Upper lobe of left lung (tissue), 4 donors: ENCODE measurements around the gene SURF1.

Source experiments
- CTCF ChIP-seq, 6 experiments: fragments of 450-650 bp in 4 of 6; fragments of 200-600 bp in 2 of 6; sonication (generic) in 2 of 6; IDR thresholded peaks; one replicate each; pipeline ENCODE4 v1.5.1; 2016 to 2019; ENCODE audit warnings: antibody characterized with exemption in 6 of 6
- EP300 ChIP-seq, 4 donors: sonication (generic); formaldehyde crosslinking; IDR thresholded peaks; one replicate each; pipeline ENCODE4 v1.5.1; 2017; ENCODE audit warnings: antibody characterized with exemption in 4 of 4, control low read depth in 2 of 4
- POLR2A ChIP-seq, 4 donors: fragments of 450-650 bp; IDR thresholded peaks; one replicate each; pipeline ENCODE4 v1.5.1; 2016 to 2017; ENCODE audit warnings: antibody characterized with exemption in 4 of 4, mild to moderate bottlenecking in 2 of 4
- POLR2AphosphoS5 ChIP-seq, 2 donors: sonication (generic); formaldehyde crosslinking; IDR thresholded peaks; one replicate each; pipeline ENCODE4 v1.5.1; 2017; ENCODE audit warnings: antibody characterized with exemption in 2 of 2

GRCh38 chr9:133377721-133378216 is 21.5 kb upstream of the SURF1 start:
- no peak for TF ChIP-seq POLR2A (IDR thresholded peaks at IDR 0.05)
- no peak for TF ChIP-seq CTCF (IDR thresholded peaks at IDR 0.05)
- TF ChIP-seq POLR2AphosphoS5 (IDR thresholded peaks at IDR 0.05), result no peak
- TF ChIP-seq EP300 (IDR thresholded peaks at IDR 0.05), result no peak
